Natural killer cell (primary cell): ENCODE results near the gene MARCHF4. TPM values are rescaled to one million over a fixed set of nuclear protein-coding genes. Genes with fewer than 3 reads are reported as not detected.
A peak's percentile ranks its signal among the peaks of the same experiment; 100 is the strongest.

Experiments
- ATAC-seq, 3 donors: fragments of 150-1000 bp in 2 of 3; fragments of 200-7000 bp in 1 of 3; cut with Tn5 transposase; 1 replicate in 1 of 3; 2 replicates in 2 of 3; pipeline ENCODE4 v1.10.0; 2021; ENCODE audit warnings: mild to moderate bottlenecking in 2 of 3, moderate library complexity in 2 of 3
- DNase-seq, 2 donors: peaks; one replicate each; pipeline versions ENCODE4 v3.0.0 to v3.0.0-alpha.2; 2013 to 2021; ENCODE audit warnings: mixed read lengths in 1 of 2
- H3K27ac ChIP-seq: one replicate; pipeline ENCODE4 v1.5.1; 2013; ENCODE audit warnings: mild to moderate bottlenecking, low read length
- H3K27me3 ChIP-seq: one replicate; pipeline ENCODE4 v1.6.1; 2013; ENCODE audit warnings: low read length; ENCODE audit not compliant: control insufficient read depth, insufficient read depth
- H3K36me3 ChIP-seq: one replicate; pipeline ENCODE4 v1.6.1; 2013; ENCODE audit warnings: low read length; ENCODE audit not compliant: control insufficient read depth, insufficient read depth
- H3K4me1 ChIP-seq: one replicate; pipeline ENCODE4 v1.6.1; 2013; ENCODE audit warnings: low read length; ENCODE audit not compliant: control insufficient read depth, insufficient read depth
- H3K4me3 ChIP-seq: one replicate; pipeline ENCODE4 v1.5.1; 2013; ENCODE audit warnings: low read length
- H3K9me3 ChIP-seq: one replicate; pipeline ENCODE4 v1.6.1; 2013; ENCODE audit warnings: low read length; ENCODE audit not compliant: control insufficient read depth, insufficient read depth
- H3K27ac Mint-ChIP-seq, 2 donors: one replicate each; pipeline ENCODE4 v1.8.0; 2022; ENCODE audit warnings: mild to moderate bottlenecking in 2 of 2, mixed read lengths in 2 of 2, moderate library complexity in 1 of 2
- H3K27me3 Mint-ChIP-seq, 2 donors: one replicate each; pipeline ENCODE4 v1.8.0; 2022; ENCODE audit warnings: low read depth in 2 of 2, mixed read lengths in 2 of 2
- H3K36me3 Mint-ChIP-seq: one replicate; pipeline ENCODE4 v1.8.0; 2022; ENCODE audit warnings: mixed read lengths
- H3K4me1 Mint-ChIP-seq, 2 donors: one replicate each; pipeline ENCODE4 v1.8.0; 2022; ENCODE audit warnings: mixed read lengths in 2 of 2
- H3K4me3 Mint-ChIP-seq: one replicate; pipeline ENCODE4 v1.8.0; 2022; ENCODE audit warnings: mild to moderate bottlenecking, moderate library complexity, mixed read lengths
- H3K9me3 Mint-ChIP-seq, 2 donors: one replicate each; pipeline ENCODE4 v1.8.0; 2022; ENCODE audit warnings: mixed read lengths in 2 of 2
- WGBS: methylation state at CpG from one replicate; pipeline ENCODE4 v1.1.7; 2013; ENCODE audit warnings: missing lambda C conversion rate; ENCODE audit not compliant: insufficient coverage; 5-methylcytosine and 5-hydroxymethylcytosine counted together
- intact Hi-C: fragments of 100-400 bp; cut with micrococcal nuclease; formaldehyde crosslinking; loops from one replicate; pipeline ENCODE4 v1.14.2; 2022
- total RNA-seq, 4 donors: library from RNA; stranded (reverse); fragments of 120-200 nt in 1 of 4; gene quantifications; one replicate each; pipeline versions ENCODE4 v1.2.3 to v1.2.4, GENCODE V29; 2013 to 2022
- TF ChIP-seq, protein P1 (sequence below): fragments of 200-600 bp; IDR thresholded peaks from one replicate; pipeline ENCODE4 v1.8.0; 2022; ENCODE audit warnings: antibody characterized with exemption

The MARCHF4 gene
- total RNA-seq, 3 donors from 2014 or later (not counting 1 experiment from before 2014, with no cell fraction given) = not detected

- Mint-ChIP-seq H3K27ac (no peak overlapping the region), H3K4me3 (no peak overlapping the region), H3K4me1 (peaks cover 17 to 31% of the 10 kb centered on the region in 2 donors), H3K36me3 (no peaks in the 10 kb centered on the region), H3K9me3 (no peaks in the 10 kb centered on the region), H3K27me3 (peaks cover 10 to 23% of the 10 kb centered on the region in 2 donors)
- TF ChIP-seq, protein P1, sequence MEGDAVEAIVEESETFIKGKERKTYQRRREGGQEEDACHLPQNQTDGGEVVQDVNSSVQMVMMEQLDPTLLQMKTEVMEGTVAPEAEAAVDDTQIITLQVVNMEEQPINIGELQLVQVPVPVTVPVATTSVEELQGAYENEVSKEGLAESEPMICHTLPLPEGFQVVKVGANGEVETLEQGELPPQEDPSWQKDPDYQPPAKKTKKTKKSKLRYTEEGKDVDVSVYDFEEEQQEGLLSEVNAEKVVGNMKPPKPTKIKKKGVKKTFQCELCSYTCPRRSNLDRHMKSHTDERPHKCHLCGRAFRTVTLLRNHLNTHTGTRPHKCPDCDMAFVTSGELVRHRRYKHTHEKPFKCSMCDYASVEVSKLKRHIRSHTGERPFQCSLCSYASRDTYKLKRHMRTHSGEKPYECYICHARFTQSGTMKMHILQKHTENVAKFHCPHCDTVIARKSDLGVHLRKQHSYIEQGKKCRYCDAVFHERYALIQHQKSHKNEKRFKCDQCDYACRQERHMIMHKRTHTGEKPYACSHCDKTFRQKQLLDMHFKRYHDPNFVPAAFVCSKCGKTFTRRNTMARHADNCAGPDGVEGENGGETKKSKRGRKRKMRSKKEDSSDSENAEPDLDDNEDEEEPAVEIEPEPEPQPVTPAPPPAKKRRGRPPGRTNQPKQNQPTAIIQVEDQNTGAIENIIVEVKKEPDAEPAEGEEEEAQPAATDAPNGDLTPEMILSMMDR = no peak
- intact Hi-C loops = no loop called here
- H3K36me3 ChIP-seq = no peaks in the 10 kb centered on the region
- no peaks in the 10 kb centered on the region for H3K9me3 ChIP-seq
- 100% methylated on average over 2 of the region's 2 CpGs for WGBS
- ATAC-seq (no peak), DNase-seq (no peak)
- no peaks in the 10 kb centered on the region for H3K27me3 ChIP-seq
- no peak overlapping the region for H3K4me3 ChIP-seq
- H3K27ac ChIP-seq = no peak overlapping the region
- peaks cover 8% of the 10 kb centered on the region for H3K4me1 ChIP-seq
These were observed 9.6 kb downstream of the MARCHF4 start for GRCh38 chr2:216362730-216363129.

- H3K36me3 ChIP-seq = no peaks in the 10 kb centered on the region
- H3K36me3 Mint-ChIP-seq = no peaks in the 10 kb centered on the region
- no peaks in the 10 kb centered on the region for H3K9me3 ChIP-seq
- 89% methylated on average over 2 of the region's 2 CpGs for WGBS
- H3K4me1 ChIP-seq = peaks cover 39% of the 10 kb centered on the region
- H3K4me1 Mint-ChIP-seq = peaks cover 49 to 56% of the 10 kb centered on the region in 2 donors
- no peak overlapping the region for H3K27ac ChIP-seq
- TF ChIP-seq, protein P1 = no peak
- DNase-seq = no peak
- intact Hi-C loops = no loop called here
- H3K27me3 ChIP-seq = no peaks in the 10 kb centered on the region
- ATAC-seq = no peak
- no peak overlapping the region for H3K27ac Mint-ChIP-seq
- H3K4me3 ChIP-seq = no peak overlapping the region
- H3K27me3 Mint-ChIP-seq = no peaks in the 10 kb centered on the region
- no peaks in the 10 kb centered on the region for H3K9me3 Mint-ChIP-seq
- no peak overlapping the region for H3K4me3 Mint-ChIP-seq
These were observed 16.6 kb downstream of the MARCHF4 start for GRCh38 chr2:216355711-216356110.

DNA sequence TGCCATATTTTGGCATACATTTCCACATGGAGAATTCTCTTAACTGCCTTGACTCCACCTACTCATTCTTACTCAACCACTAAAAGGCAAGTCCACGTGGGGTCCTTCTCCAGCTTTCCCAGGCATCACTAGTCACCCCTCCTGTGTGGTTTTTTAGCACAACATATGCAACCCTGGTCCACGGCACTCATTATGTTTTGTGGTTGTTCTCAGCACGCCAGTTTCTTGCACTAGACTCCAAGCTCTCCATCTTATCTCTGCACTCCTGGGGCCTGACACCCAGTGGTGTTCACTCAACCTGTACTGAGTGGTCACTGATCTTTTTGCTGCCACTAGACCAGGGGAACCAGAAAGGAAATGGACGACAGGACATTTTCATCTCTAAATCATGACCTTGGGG is 18.0 kb downstream of the MARCHF4 start:
- intact Hi-C loops = loop anchor here (5.0 kb wide), 2 partner anchors 37 to 48 kb away; no protein-coding TSS in a partner anchor
- Mint-ChIP-seq H3K27me3 (no peaks in the 10 kb centered on the region), H3K36me3 (no peaks in the 10 kb centered on the region), H3K4me1 (peaks cover 57% of the 10 kb centered on the region in 2 donors), H3K27ac (peak overlapping the region; percentile 94 to 95), H3K4me3 (peak overlapping the region; percentile 65), H3K9me3 (no peaks in the 10 kb centered on the region)
- 39% methylated on average over 4 of the region's 4 CpGs for WGBS
- Histone ChIP-seq H3K27me3 (no peaks in the 10 kb centered on the region), H3K36me3 (no peaks in the 10 kb centered on the region), H3K9me3 (no peaks in the 10 kb centered on the region), H3K27ac (peak overlapping the region; percentile 63), H3K4me1 (peaks cover 52% of the 10 kb centered on the region), H3K4me3 (no peak overlapping the region)
- ATAC-seq = no peak
- DNase-seq = no peak
- TF ChIP-seq, protein P1 = no peak
